ENCODE results near the gene NRCAM.

Gene NRCAM

GRCh38 chr7:108239501-108240225 lies 216.6 kb downstream of the NRCAM start:
- DNase-seq (ENCODE audit: insufficient read length, low spot score) (no peak), FAIRE-seq (peak; percentile 90)
- TF ChIP-seq, protein P1, sequence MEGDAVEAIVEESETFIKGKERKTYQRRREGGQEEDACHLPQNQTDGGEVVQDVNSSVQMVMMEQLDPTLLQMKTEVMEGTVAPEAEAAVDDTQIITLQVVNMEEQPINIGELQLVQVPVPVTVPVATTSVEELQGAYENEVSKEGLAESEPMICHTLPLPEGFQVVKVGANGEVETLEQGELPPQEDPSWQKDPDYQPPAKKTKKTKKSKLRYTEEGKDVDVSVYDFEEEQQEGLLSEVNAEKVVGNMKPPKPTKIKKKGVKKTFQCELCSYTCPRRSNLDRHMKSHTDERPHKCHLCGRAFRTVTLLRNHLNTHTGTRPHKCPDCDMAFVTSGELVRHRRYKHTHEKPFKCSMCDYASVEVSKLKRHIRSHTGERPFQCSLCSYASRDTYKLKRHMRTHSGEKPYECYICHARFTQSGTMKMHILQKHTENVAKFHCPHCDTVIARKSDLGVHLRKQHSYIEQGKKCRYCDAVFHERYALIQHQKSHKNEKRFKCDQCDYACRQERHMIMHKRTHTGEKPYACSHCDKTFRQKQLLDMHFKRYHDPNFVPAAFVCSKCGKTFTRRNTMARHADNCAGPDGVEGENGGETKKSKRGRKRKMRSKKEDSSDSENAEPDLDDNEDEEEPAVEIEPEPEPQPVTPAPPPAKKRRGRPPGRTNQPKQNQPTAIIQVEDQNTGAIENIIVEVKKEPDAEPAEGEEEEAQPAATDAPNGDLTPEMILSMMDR (IDR thresholded peaks at IDR 0.05; ENCODE audit: insufficient read depth, missing control alignments) = no peak

DNA sequence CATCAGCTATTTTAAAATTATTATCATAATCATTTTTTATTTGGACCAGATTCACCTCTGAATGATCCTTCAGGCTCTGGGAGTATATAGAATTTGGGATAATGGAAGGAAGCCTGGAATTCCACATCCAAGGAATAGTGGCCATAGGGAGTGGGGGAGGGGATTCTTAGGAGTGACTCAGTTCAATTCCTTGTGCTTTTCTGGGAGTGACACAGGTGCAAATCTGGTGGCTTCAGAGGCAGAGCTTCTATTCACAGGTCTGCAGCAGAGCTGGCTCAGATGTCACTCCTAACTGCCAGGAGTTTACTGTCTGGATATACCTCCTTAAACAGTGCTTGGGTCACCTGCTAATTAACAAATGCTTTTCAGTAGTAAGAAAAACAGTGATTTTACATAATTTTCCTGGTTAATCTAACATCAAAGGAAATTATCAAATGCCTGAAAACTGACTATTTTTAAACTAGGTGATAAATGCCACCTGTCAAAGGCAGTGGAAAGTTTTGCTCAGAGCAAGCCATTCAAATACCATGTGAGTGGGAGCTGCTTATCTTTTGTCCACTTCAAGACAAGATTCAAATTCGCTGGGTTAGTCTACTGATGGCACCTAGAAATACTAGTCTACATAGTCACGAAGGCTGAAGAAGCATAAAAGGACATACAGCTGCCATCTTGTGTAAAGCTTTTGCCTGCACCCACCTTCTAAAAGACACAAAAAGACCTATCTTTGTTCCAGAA lies 219.4 kb downstream of the NRCAM start:
- no peak for DNase-seq (ENCODE audit: insufficient read length, low spot score)
- FAIRE-seq = no peak
- TF ChIP-seq, protein P1 (IDR thresholded peaks at IDR 0.05; ENCODE audit: insufficient read depth, missing control alignments) = no peak

DNA sequence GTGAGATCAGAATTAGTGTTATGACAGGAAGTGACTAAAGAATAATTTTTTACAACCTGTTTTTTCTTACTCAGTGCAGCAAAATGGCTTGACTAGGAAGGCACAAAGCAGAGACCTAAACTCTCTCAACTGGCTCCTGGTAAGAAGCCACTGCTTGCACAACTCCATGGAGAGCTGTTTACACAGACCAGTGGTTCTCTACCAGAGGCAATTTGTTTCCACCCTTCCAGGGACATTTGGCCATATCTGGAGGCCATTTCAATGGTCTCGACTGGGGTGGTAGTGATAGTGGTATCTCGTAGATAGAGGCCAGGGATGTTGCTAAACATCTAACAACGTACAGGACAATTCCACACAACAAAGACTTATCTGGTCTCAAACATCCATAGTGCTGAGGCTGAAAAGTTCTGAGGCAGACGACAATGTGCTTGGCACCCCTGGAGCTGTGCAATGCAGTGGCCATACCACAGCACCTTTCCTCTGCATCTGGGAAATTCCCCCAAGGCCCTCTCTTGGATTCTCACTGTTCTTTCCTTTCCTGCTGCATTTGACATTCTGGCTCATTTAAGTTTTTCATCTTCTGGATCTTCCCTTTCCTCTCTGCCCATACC lies 220.7 kb downstream of the NRCAM start:
- DNase-seq (ENCODE audit: insufficient read length, low spot score) (no peak), FAIRE-seq (no peak)
- TF ChIP-seq, protein P1 (IDR thresholded peaks at IDR 0.05; ENCODE audit: insufficient read depth, missing control alignments) = no peak

DNA sequence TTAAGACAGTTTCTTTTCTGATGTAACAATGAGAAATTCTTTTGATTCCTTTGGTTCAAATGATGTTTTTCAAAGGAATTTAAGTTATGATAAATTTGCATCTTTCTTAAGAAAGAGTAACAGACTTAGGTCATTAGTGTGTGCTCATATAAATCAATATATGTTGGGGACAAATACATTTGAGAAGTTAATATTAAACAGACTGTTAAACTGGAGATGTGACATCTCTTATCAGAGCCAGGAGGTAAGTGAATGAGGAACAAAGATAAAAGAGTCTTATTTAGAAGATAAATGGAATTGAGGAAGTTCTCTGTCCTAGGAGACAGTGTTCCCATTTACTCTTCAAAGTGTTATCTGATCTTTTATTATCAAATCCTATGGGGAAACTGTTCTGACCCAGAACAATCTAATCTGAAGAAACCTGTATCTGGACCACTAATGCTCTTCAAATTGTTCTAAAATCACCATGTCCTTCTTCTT lies 221.2 kb downstream of the NRCAM start:
- TF ChIP-seq, protein P1 (IDR thresholded peaks at IDR 0.05; ENCODE audit: insufficient read depth, missing control alignments) = no peak
- no peak for DNase-seq (ENCODE audit: insufficient read length, low spot score)
- no peak for FAIRE-seq

GRCh38 chr7:108234281-108234680 lies 222.0 kb downstream of the NRCAM start:
- FAIRE-seq = no peak
- DNase-seq (ENCODE audit: insufficient read length, low spot score) = no peak
- TF ChIP-seq, protein P1 (IDR thresholded peaks at IDR 0.05; ENCODE audit: insufficient read depth, missing control alignments) = no peak

- FAIRE-seq (no peak), DNase-seq (ENCODE audit: insufficient read length, low spot score) (no peak)
- TF ChIP-seq, protein P1 (IDR thresholded peaks at IDR 0.05; ENCODE audit: insufficient read depth, missing control alignments) = no peak
Observed at GRCh38 chr7:108232076-108232475, 224.2 kb downstream of the NRCAM start.

All from D721Med (cell line).